CD4-positive, alpha-beta T cell (primary cell): ENCODE results near the gene LZIC. TPM values are rescaled to one million over a fixed set of nuclear protein-coding genes. Genes with fewer than 3 reads are reported as not detected.

Experiments
- ATAC-seq: fragments of 200-7000 bp; cut with Tn5 transposase; one replicate; pipeline ENCODE4 v1.10.0; 2022; ENCODE audit warnings: mild to moderate bottlenecking; ENCODE audit not compliant: poor library complexity
- CTCF ChIA-PET: fragments of 350-600 bp; sonication (Branson Sonifier 250); formaldehyde crosslinking; loops from one replicate; lab custom pipeline; 2021; ENCODE audit warnings: antibody characterized with exemption, inconsistent platforms; lab: Charles Lee
- POLR2A ChIA-PET: fragments of 350-600 bp; sonication (Branson Sonifier 250); formaldehyde crosslinking; loops from one replicate; lab custom pipeline; 2021; ENCODE audit warnings: antibody characterized with exemption, inconsistent platforms; lab: Charles Lee
- DNase-seq, 14 experiments: peaks; one replicate each; pipeline ENCODE4 v3.0.0-alpha.2; 2013 to 2020; ENCODE audit warnings: mixed read lengths in 2 of 14
- H3K27ac ChIP-seq, 2 donors: one replicate each; pipeline versions ENCODE4 v1.5.1 to v1.7.0; 2013; ENCODE audit warnings: low read length in 2 of 2, low read depth in 1 of 2, mild to moderate bottlenecking in 1 of 2
- H3K27me3 ChIP-seq, 2 experiments: 1 replicate in 1 of 2; 2 replicates in 1 of 2; pipeline versions ENCODE4 v1.6.1 to v1.7.0; 2013; ENCODE audit warnings: low read length in 2 of 2, control low read depth in 1 of 2, mild to moderate bottlenecking in 1 of 2, moderate library complexity in 1 of 2; ENCODE audit not compliant: insufficient read depth in 2 of 2, control insufficient read depth in 1 of 2
- H3K36me3 ChIP-seq: one replicate; pipeline ENCODE4 v1.6.1; 2013; ENCODE audit warnings: low read length, control low read depth; ENCODE audit not compliant: insufficient read depth
- H3K4me1 ChIP-seq: one replicate; pipeline ENCODE4 v1.6.1; 2013; ENCODE audit warnings: low read length, control low read depth; ENCODE audit not compliant: insufficient read depth
- H3K4me3 ChIP-seq: one replicate; pipeline ENCODE4 v1.5.1; 2013; ENCODE audit warnings: mild to moderate bottlenecking, low read length, moderate library complexity
- H3K9me3 ChIP-seq, 2 experiments: 1 replicate in 1 of 2; 2 replicates in 1 of 2; pipeline versions ENCODE4 v1.6.1 to v1.7.0; 2013; ENCODE audit warnings: low read length in 2 of 2, mild to moderate bottlenecking in 2 of 2, control low read depth in 1 of 2, moderate library complexity in 1 of 2; ENCODE audit not compliant: control insufficient read depth in 1 of 2, insufficient read depth in 1 of 2
- H3K27ac Mint-ChIP-seq: one replicate; pipeline ENCODE4 v1.8.0; 2020; ENCODE audit warnings: mixed read lengths
- H3K27me3 Mint-ChIP-seq: one replicate; pipeline ENCODE4 v1.8.0; 2021; ENCODE audit warnings: mixed read lengths
- H3K36me3 Mint-ChIP-seq: one replicate; pipeline ENCODE4 v1.8.0; 2021; ENCODE audit warnings: low read depth, mixed read lengths
- H3K4me1 Mint-ChIP-seq: one replicate; pipeline ENCODE4 v1.8.0; 2021; ENCODE audit warnings: low read depth, mixed read lengths
- H3K4me3 Mint-ChIP-seq: one replicate; pipeline ENCODE4 v1.8.0; 2020; ENCODE audit warnings: mild to moderate bottlenecking, mixed read lengths
- H3K9me3 Mint-ChIP-seq: one replicate; pipeline ENCODE4 v1.8.0; 2020; ENCODE audit warnings: mixed read lengths
- intact Hi-C, 2 experiments: fragments of 100-400 bp; cut with DNase I in 1 of 2; cut with micrococcal nuclease in 1 of 2; formaldehyde crosslinking; loops; one replicate each; pipeline versions ENCODE4 v1.15.1 to v1.9.0; 2023 to 2025; cut with DNase I, micrococcal nuclease
- total RNA-seq, 174 experiments: library from RNA in 2 of 174; stranded (reverse) in 2 of 174; gene quantifications; one replicate each; pipeline ENCODE4 v1.2.3 and lab custom pipeline; 2021 to 2026
- TF ChIP-seq, protein P1 (sequence below): fragments of 200-600 bp; IDR thresholded peaks from one replicate; pipeline ENCODE4 v1.8.0; 2022; ENCODE audit warnings: antibody characterized with exemption, mild to moderate bottlenecking

The LZIC gene
- total RNA-seq, 2 experiments from 2014 or later: 16.0 to 18.1 TPM

DNA sequence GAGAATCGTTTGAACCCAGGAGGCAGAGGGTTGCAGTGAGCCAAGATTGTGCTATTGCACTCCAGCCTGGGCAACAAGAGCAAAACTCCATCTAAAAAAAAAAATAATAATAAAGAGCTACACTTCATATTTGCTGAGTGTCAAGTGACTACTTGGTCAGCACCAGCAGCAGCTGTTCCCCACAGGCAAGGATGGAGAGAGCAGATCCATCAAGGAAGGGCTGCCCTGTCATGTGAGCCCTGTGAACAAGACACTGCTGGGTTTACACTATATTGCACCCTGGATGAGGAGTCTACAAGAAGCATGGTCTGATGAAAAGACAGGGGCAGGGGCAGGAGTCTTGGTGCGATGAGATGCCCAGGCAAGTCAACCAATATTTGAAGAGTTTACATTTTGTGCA, 36.7 kb downstream of the LZIC start:
- TF ChIP-seq, protein P1, sequence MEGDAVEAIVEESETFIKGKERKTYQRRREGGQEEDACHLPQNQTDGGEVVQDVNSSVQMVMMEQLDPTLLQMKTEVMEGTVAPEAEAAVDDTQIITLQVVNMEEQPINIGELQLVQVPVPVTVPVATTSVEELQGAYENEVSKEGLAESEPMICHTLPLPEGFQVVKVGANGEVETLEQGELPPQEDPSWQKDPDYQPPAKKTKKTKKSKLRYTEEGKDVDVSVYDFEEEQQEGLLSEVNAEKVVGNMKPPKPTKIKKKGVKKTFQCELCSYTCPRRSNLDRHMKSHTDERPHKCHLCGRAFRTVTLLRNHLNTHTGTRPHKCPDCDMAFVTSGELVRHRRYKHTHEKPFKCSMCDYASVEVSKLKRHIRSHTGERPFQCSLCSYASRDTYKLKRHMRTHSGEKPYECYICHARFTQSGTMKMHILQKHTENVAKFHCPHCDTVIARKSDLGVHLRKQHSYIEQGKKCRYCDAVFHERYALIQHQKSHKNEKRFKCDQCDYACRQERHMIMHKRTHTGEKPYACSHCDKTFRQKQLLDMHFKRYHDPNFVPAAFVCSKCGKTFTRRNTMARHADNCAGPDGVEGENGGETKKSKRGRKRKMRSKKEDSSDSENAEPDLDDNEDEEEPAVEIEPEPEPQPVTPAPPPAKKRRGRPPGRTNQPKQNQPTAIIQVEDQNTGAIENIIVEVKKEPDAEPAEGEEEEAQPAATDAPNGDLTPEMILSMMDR: no peak
- Mint-ChIP-seq H3K27me3 (no peaks in the 10 kb centered on the region), H3K27ac (peak overlapping the region; percentile 40), H3K4me1 (peaks cover 26% of the 10 kb centered on the region), H3K4me3 (peak overlapping the region; percentile 77), H3K36me3 (no peaks in the 10 kb centered on the region), H3K9me3 (no peaks in the 10 kb centered on the region)
- no peaks in the 10 kb centered on the region for H3K36me3 ChIP-seq
- ATAC-seq (no peak), DNase-seq (no peak)
- intact Hi-C loops: no loop called here
- no peak overlapping the region for H3K27ac ChIP-seq
- ChIA-PET POLR2A (interaction anchor here (1.2 kb wide), 1 partner anchor 37 kb away, joined by 3 read pairs; the partner anchor contains the start of gene NMNAT1), CTCF (no interaction called here)
- H3K4me1 ChIP-seq: peaks cover 20% of the 10 kb centered on the region
- H3K4me3 ChIP-seq: no peak overlapping the region
- H3K27me3 ChIP-seq: no peaks in the 10 kb centered on the region
- H3K9me3 ChIP-seq: no peaks in the 10 kb centered on the region

DNA sequence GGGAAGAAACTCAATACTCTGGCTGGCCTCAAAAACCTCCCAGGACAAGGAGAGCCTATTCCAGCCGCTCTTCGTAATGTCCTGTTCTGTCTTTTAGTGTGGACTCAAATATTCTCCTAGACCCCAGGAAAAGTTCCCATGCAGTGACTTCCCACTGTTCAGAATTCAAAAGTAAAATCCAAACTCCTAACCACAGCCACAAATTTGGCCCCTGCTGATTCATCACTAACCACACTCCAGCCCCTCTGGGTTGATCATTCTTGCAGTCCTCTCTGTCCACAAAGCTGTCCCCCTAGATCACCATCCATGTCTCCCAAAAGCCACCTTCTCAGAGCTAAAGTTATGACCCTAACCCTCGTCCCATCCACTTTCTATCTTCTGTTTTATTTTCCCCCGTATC, 38.2 kb downstream of the LZIC start:
- H3K27ac Mint-ChIP-seq: no peak overlapping the region
- H3K9me3 Mint-ChIP-seq: no peaks in the 10 kb centered on the region
- no peaks in the 10 kb centered on the region for H3K36me3 Mint-ChIP-seq
- Histone ChIP-seq H3K4me3 (no peak overlapping the region), H3K27ac (no peak overlapping the region), H3K4me1 (peaks cover 20% of the 10 kb centered on the region), H3K27me3 (no peaks in the 10 kb centered on the region), H3K36me3 (no peaks in the 10 kb centered on the region), H3K9me3 (no peaks in the 10 kb centered on the region)
- DNase-seq (no peak), ATAC-seq (no peak)
- no peak overlapping the region for H3K4me3 Mint-ChIP-seq
- POLR2A ChIA-PET: no interaction called here
- H3K4me1 Mint-ChIP-seq: peaks cover 27% of the 10 kb centered on the region
- no peaks in the 10 kb centered on the region for H3K27me3 Mint-ChIP-seq
- TF ChIP-seq, protein P1: no peak
- intact Hi-C loops: no loop called here
- CTCF ChIA-PET: no interaction called here

DNA sequence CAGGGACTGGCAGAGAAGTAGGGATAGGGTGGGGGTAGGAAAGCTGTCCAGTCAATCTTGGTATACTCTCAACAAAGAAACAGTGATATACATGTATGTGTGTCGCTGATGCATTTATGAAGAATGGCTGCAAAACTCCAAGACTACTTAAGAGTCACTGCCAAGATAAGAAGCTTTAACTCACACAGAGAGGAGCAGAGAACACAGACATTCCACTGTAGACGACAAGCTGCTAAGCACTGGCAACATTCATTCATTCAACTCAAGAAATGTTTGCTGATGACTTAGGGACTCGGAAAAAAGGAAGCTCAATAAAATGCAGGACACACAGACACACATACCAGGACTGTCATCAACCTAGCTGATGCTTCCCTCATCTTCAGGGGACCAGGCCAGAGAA, 38.6 kb downstream of the LZIC start:
- intact Hi-C loops: no loop called here
- H3K4me1 Mint-ChIP-seq: peaks cover 27% of the 10 kb centered on the region
- no peaks in the 10 kb centered on the region for H3K9me3 Mint-ChIP-seq
- no peak overlapping the region for H3K4me3 ChIP-seq
- H3K27ac ChIP-seq: no peak overlapping the region
- no peaks in the 10 kb centered on the region for H3K27me3 Mint-ChIP-seq
- no peak for ATAC-seq
- peaks cover 19% of the 10 kb centered on the region for H3K4me1 ChIP-seq
- H3K27me3 ChIP-seq: no peaks in the 10 kb centered on the region
- H3K36me3 ChIP-seq: no peaks in the 10 kb centered on the region
- no peak overlapping the region for H3K4me3 Mint-ChIP-seq
- no peak for DNase-seq
- no peaks in the 10 kb centered on the region for H3K9me3 ChIP-seq
- TF ChIP-seq, protein P1: no peak
- no peak overlapping the region for H3K27ac Mint-ChIP-seq
- CTCF ChIA-PET: no interaction called here
- POLR2A ChIA-PET: no interaction called here
- no peaks in the 10 kb centered on the region for H3K36me3 Mint-ChIP-seq
